GM20431 (cell line): ENCODE results near the gene ZNF536.
"Not testable (repeated sequence)": the region's sequence is repeated elsewhere in the genome, so short reads cannot be mapped to it uniquely, and the experiment has no call there.

Source experiments
- in situ Hi-C: fragments of 300-500 bp; cut with MseI, MboI; formaldehyde crosslinking; loops from one replicate; pipeline ENCODE4 v1.15.0; 2020; ENCODE audit warnings: low sequenced_read_pairs; ENCODE audit not compliant: unreplicated experiment

ZNF536 gene

DNA sequence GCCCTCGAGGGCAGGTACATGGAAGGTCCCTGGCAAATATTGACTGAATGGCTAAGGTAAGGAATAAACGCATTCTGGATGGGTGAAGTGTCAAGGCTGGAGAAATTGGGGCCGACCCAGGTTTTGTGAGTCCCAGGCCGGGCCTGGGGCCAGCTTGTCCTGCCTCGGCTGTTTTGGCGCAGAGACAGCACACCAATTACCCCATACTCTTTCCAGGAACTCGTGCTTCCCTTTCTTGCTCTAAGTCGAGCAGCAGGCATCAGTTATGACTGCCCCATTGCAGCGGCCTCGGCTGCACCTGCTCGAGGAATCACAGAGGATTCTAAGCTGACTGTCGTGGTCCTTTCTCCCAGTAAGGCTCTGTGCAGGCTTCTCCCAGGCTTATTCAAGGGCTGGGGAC lies 67.1 kb downstream of the ZNF536 start:
- in situ Hi-C loops, result no loop called here

DNA sequence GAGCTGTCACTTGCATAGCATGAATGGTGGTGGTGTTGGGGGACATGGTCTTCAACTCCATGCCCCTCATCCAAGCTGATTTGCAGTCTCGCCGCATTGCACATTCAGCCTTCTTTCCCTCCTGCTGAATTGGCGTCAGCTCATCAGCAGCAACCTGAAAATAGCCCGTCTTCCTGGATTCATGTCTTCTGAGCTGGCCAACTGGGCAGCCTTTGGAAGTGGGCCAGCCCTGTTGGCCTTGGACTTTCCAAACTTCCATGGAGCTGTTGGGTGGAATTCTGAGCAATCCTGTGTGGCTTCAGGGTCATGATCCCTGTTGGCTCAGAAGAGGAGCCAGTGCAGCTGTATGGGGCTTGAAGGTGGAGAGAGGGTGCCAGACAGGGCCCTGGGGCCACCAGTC lies 68.8 kb downstream of the ZNF536 start:
- in situ Hi-C loops, result no loop called here

DNA sequence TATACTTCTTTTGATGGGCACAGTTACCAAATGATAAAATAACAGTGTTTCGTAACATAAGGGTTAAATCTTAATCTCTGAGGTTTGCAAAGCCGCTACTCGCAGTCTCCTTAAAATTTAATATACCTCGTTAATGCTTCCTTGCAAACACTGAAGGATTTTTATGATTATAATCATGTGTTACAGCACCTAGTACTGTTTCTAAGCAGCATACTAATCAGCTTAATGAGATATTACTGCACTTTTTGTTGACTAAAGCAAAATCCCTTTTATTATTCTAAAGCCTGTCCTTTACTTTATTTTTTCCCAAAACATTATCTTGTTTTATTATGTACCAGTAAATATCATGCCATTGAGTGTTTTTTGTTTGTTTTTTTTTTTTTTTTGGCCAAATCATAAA lies 70.5 kb downstream of the ZNF536 start:
- in situ Hi-C loops, result no loop called here

DNA sequence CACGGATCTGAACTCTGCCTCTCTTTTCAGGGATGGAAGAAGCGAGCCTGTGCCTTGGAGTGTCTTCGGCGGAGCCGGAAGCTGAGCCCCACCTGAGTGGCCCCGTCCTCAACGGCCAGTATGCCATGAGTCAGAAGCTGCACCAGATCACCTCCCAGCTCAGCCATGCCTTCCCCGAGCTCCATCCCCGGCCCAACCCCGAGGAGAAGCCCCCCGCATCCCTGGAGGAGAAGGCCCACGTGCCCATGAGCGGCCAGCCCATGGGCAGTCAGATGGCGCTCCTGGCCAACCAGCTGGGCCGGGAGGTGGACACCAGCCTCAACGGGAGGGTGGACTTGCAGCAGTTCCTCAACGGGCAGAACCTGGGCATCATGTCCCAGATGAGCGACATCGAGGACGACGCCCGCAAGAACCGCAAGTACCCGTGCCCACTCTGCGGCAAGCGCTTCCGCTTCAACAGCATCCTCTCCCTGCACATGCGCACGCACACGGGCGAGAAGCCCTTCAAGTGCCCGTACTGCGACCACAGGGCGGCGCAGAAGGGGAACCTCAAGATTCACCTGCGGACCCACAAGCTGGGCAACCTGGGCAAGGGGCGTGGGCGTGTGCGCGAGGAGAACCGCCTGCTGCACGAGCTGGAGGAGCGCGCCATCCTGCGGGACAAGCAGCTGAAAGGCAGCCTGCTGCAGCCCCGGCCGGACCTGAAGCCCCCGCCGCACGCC lies 71.5 kb downstream of the ZNF536 start:
- in situ Hi-C loops, result no loop called here

DNA sequence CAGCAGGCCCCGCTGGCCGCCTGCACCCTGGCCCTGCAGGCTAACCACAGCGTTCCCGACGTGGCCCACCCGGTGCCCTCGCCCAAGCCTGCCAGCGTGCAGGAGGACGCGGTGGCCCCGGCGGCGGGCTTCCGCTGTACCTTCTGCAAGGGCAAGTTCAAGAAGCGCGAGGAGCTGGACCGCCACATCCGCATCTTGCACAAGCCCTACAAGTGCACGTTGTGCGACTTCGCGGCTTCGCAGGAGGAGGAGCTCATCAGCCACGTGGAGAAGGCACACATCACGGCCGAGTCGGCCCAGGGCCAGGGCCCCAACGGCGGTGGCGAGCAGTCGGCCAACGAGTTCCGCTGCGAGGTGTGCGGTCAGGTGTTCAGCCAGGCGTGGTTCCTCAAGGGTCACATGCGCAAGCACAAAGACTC lies 72.1 kb downstream of the ZNF536 start:
- in situ Hi-C loops, result no loop called here

DNA sequence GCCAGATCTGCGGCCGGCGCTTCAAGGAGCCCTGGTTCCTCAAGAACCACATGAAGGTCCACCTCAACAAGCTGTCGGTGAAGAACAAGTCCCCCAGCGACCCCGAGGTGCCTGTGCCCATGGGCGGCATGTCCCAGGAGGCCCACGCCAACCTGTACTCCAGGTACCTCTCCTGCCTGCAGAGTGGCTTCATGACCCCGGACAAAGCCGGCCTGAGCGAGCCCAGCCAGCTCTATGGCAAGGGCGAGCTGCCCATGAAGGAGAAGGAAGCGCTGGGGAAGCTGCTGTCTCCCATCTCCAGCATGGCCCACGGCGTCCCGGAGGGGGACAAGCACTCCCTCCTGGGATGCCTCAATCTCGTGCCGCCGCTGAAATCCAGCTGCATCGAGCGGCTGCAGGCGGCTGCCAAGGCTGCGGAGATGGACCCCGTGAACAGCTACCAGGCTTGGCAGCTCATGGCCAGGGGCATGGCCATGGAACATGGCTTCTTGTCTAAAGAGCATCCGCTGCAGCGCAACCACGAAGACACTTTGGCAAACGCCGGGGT lies 72.6 kb downstream of the ZNF536 start:
- in situ Hi-C loops, result no loop called here

DNA sequence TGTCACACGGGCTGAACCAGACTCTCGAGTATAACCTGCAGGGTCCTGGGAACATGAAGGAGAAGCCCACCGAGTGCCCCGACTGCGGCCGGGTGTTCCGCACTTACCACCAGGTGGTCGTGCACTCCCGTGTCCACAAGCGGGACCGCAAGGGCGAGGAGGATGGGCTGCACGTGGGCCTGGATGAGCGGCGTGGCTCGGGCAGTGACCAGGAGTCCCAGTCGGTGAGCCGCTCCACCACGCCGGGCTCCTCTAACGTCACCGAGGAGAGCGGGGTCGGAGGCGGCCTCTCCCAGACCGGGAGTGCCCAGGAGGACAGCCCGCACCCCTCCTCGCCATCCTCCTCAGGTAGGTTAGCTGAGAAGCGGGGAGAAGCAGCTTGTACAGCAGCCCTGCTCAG lies 73.2 kb downstream of the ZNF536 start:
- in situ Hi-C loops, result no loop called here

DNA sequence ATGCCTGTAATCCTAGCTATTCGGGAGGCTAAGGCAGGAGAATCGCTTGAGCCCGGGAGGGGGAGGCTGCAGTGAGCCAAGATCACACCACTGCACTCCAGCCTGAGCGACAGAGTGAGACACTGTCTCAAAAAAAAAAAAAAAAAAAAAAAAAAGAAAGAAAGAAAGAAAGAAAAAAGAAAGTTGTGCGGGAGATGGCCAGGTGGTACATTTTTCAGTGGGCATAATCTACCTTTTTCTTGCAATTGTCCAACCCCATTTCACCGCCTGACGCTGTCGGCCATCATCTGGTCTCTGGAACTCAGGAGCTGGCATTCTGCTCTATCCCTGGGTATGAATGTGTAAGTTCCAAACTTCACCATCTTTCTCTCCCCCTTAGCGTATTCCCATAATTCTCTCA lies 73.9 kb downstream of the ZNF536 start:
- in situ Hi-C loops, result not testable (repeated sequence)

DNA sequence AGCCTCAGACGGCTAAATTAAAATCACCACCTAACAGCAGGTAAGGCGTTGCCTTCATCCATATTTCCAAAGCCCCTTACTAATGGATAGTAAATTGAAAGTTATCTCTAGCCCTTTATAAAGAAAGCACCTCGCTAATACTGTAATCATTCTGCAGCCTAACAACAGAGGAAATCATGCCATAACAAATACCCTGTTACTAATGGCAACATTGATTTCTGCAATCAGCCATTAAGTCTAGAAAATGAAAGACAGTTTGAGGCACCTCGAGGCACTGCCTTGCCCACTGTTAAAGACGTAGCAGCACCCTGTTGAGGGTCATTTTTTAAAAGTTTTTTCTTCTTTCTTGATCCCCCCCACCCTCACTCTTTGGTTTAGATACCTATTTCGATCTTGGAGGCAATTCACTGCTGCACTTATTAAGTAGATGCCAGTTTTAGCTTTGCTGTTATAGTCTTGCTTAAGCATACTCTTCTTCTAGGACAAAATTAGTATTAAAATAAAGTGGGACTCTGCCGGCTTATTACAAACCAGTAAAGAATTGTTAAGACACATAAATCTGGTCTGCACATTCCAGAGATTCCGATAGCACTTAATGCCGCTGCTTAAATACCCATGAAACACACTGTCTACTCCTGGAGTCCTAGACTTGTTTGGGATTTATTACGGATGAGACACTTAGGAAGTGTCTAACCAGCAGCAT lies 74.8 kb downstream of the ZNF536 start:
- in situ Hi-C loops, result no loop called here

DNA sequence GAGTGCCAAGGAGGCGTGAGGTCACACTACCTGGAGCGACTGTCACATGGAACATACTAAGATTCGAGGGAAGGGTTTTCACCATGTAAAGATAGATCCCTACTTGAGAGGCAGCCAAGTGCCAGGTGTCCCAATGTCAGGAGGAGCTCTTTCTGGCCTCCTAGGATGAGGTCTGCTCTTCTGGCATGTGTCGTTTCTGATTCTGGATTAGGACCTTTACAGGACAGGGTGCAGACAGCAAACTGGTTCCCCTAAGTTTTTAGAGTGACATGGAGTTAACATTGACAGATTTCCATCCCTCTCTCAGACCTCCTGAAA lies 75.3 kb downstream of the ZNF536 start:
- in situ Hi-C loops, result no loop called here

DNA sequence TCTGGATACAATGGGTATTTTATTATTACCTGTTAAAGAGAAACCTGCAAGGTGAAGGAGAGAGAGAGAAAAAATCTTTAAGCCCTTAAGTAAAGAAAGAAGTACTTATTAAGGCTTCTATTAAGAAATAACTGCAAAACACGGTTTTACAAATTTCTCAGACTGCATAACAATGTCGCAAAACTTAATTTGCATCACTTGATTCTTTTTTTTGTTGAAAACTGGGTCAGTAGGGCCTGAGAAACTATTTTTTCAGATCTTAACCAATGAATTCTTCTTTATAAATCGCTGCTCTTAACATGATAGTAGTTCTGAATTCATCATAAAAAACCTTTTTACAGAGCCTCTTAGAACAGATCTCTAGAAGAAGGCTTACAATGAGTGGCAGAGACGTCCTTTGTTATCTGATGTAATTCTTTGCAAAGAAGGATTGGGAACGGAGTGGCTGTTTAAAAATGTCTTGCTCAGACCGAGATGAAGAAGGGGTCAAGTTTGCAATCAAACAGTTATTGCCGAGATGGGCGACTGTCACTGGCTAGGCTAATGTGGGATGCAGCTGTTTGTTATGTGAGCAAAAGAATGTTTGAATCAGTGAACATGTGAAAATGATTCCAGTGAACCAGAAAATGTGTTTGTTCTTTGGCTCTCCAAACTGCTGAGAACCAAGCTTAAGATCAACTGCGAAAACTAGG lies 76.3 kb downstream of the ZNF536 start:
- in situ Hi-C loops, result no loop called here

DNA sequence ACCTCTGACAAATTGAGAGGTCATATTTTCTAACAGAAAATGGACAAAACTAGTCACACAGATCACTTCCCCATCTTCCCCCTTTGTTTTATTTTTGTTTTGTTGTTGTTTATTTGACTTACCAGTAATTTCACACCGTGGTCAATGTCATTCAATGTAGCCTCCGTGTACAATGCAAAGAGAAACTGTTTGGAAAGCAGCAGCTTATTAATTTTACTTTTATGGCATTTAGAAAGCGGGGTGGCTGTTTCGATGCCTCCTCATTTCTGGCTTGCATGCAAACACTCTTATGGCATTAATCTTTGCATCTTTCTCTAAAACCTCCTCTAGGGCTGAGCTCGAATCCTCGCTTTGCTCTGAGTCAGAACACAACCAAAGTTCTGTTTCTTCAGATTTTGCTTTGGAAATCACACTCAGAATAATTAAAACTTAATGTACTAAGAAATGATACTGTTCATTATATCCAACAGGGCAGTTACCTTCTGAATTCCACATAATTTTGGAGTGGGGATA lies 77.0 kb downstream of the ZNF536 start:
- in situ Hi-C loops, result no loop called here

DNA sequence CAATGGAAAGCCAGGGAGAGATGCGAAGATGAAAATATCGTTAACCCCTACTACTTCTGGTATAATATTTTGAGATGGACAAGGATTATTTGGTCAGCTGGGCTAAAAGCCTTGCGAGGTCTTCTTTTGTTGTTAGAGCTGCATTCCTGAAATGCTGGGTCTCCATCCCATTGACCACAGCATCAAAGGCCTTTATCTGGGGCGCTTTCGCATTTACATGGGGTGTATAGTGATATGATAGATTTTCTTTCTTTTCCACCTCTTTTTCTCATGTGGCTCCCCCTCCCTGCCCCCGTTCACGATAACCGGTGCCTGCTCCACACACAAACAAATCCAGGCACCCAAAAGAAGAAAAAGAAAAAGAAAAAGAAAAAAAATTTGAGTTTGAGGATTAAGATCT lies 77.5 kb downstream of the ZNF536 start:
- in situ Hi-C loops, result no loop called here

DNA sequence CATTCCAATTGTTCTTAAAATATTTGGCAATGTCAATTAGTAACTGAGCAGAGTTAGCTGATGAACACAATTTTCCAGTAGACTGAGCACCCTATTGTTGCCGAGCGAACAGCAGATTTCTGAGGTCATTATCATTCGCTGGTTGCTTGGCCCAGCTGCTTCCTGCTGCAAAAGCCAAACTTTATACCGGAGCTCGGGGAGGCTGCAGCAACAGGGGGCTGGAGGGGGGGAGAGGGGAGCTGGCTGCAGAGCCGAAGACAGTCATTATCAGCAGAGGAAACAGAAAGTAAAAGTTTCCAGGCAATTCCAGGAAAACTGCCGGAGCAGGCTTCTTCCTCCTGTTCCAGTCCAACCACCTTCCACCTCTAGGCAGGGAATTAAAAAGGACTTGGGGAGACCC lies 77.9 kb downstream of the ZNF536 start:
- in situ Hi-C loops, result no loop called here

DNA sequence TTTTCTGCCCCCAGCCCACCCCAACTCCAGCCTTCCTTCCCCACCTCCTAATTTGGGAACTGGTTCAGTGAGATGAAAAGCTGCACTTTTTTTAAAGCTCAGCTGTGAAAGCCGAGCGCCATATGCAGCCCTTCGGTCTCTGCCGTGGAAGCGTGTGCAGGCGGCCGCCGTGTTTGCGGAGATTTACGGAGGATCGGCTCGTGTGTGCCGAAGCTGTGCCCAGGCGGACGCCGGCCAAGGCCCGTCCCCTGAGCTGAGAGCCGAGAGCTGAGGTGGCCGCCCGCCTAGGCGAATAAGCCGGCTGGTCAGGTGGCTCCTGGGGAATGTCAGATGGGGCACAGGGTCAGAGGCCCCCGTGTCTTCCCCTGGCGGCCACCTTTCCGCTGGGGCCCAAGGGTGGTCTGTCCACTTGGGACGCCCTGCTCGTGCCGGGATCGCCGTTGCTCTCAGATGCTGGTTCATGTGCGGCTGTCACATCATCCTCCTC lies 78.7 kb downstream of the ZNF536 start:
- in situ Hi-C loops, result no loop called here

DNA sequence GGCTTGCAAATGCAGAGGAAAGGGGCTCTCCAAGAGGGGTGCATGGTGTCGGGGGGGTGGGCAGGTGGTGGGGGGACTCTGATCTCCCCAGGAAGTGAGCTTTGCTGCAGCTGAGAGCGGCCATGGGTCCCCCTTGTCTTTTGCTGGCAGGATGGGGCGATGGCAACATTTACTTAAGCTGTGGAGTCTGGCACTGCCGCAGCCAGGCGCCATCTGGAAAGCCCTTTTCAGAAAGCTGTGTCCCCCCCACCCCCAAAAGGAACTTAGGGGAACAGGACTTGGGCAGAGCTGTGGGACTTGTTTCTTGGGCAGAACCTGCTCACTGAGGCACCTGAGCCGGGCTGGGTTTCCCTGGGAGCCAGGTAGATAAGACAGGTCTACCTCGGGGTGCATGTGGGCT lies 80.7 kb downstream of the ZNF536 start:
- in situ Hi-C loops, result no loop called here

DNA sequence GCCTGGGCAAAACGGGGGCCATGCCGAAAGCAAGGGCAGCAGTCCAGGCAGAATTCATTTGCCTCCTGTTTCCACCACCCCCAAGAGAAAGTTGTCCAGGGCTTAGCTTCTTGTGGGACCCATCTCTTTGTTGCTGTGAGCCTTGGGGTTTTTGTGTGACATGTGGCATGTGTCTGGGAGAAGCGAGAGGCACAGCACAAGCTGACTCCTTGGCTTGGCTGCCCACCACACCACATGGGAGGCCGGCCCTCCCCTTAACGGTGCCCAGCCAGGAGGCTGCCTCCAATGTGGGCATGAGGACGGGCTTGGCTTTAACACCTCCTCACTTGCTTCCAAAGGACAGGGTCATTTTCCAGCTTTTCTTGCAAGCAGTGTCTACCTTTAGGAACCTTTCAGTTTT lies 81.6 kb downstream of the ZNF536 start:
- in situ Hi-C loops, result no loop called here

DNA sequence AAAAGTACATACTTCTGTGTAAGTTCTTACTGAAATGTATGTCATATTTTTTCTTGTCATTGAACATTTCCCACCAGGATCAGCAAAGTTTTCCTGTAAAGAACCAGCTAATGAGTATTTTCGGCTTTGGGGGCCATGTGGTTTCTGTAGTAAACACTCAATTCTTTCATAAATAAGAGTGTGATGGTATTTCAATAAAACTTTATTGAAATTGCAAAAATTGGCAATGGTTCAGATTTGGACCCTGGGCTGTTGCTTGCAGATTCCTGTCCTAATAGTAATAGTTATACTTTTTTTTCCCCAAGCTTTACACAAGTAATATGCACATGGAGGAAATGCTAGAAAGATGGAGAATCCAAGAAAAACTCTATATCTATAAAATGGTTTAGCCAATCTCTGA lies 83.7 kb downstream of the ZNF536 start:
- in situ Hi-C loops, result no loop called here

DNA sequence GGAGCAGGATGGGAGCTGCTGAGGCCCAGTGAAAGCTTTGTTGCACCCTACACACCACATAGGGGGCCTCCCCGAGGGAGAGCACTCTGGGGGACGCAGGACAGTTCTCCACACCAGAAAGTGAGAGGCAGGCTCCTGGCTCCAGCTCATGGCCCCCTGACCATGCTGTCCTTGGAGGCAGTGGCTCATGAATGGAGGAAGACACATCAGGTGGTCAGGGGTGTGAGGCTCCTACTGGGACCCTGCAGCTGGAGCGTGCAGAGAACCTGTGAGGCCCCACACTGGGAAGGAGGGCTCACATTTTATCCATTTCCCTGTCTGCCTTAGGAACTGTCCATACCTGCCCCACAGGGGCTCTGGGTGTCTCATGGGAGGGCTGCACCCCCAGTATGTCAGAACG lies 85.3 kb downstream of the ZNF536 start:
- in situ Hi-C loops, result no loop called here

DNA sequence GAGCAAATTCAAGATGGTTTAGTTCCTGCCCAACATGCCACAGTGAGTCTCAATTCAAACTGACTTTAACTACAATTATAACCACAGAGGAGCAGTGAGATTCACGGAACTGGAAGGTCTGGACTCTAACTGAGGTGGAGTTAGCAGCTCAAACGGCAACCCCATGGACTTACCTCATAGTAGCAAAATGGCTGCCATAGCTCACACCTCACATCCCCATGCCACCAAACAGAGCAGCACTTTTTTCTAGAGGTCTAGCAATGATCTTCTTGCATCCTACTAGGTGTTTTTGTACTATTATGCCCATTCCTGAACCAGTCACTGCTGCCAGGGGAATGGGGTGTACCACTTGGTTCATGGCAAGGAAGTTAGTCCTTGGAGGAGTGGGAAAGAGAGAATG lies 87.7 kb downstream of the ZNF536 start:
- in situ Hi-C loops, result no loop called here

DNA sequence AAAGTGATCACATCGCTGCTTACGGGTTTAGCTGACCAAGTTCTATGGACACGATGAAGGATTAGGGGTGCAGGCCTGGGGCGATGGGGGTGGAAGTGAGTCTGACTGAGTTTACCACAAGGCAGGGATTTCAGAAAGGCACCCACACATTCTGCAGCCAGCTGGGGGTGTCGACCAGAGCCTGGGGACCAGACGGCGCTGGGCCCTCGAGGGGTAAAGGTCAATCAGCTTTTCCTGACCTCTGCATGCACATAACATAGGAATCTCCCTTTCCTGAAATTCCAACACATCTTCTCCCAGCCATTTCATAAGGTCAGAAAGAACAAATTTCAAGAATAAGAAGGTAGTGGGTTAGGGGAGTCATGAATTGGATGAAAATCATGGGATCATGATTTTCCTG lies 92.0 kb downstream of the ZNF536 start:
- in situ Hi-C loops, result no loop called here
